GM19193 (cell line): ENCODE results near the gene RHOH.

Source experiments
- POLR2A ChIP-seq: IDR thresholded peaks from 4 replicates; pipeline ENCODE4 v1.6.1; 2011; ENCODE audit not compliant: insufficient read depth, insufficient read length; ENCODE audit errors: extremely low read depth

The RHOH gene

DNA sequence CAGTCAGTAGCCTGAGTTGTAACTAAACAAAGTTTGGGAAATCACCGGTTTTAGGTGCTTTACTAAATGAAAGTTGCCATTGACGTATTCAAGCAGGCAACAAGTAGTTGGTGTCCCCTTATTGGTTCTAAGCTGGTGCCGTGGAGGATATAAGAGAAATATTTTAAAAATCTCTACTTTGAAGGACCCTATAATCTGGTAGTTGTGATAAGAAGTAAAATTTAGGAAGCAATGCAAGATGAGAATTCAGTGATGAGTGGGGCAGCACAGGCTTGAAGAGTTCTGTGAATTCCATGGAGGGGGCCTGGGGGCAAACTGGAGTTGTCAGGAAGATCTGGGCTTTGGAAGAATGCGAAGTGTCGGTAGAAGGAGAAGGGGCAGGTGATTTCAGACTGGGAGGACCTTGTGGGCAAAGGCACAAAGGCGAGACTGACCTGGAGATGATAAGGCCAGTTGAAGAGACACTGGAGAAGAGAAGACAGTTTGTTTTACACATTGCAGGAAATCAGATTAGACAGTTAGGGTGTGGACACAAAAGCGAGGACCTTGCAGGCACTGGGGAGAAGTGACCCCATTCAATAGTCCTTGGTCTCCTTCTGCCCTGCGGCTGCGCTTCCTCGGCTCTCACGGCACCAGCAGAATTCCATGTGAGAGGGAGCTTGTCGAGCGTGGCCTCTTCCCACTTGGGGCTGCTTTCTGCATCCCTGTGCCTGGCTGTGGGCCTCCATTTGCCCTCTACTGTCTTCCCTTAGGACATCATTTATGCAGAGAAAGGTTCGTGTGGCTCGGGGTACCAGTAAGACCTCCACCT is 1.3 kb downstream of the RHOH start:
- peak; percentile 63 for TF ChIP-seq POLR2A

- TF ChIP-seq POLR2A = no peak
Measured at GRCh38 chr4:40199179-40199670, 2.4 kb downstream of the RHOH start.

- TF ChIP-seq POLR2A = peak; percentile 79
Measured at GRCh38 chr4:40199999-40200874, 3.4 kb downstream of the RHOH start.

GRCh38 chr4:40200875-40201801 is 4.3 kb downstream of the RHOH start:
- no peak for TF ChIP-seq POLR2A

DNA sequence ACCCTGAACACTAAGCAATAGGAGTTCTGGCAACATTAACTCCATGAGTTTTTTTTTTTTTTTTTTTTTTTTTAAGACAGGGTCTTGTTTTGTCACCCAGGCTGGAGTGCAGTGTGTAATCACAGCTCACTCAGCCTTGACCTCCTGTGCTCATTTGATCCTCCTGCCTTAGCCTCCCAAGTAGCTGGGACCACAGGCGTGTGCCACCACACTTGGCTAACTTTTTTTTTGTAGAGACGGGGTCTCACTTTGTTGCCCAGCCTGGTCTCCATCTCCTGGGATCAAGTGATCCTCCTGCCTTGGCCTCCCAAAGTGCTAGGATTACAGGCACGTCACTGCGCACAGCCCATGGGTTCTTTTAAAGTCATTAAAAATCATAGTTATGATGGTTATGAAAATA is 5.1 kb downstream of the RHOH start:
- TF ChIP-seq POLR2A = no peak

DNA sequence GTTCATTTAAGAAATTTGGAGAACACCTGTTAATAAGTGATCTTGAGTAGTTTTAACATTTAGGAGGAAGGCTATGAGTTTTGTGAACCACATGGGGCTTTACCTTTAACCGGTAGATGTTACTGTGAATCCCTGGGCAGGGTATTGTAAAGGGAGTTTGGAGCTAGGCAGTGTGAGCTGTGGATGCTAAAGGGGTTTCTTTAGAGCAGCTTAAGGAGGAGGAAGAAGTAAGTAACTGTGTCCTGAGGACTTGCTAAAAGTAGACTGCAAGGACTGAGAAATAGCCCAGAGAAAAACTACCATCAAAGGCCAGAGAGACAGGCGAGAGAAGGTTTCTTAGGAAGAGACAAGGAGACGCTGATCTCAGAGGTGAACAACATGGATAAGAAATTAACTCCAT is 5.6 kb downstream of the RHOH start:
- no peak for TF ChIP-seq POLR2A

GRCh38 chr4:40204507-40205258 is 7.9 kb downstream of the RHOH start:
- no peak for TF ChIP-seq POLR2A

DNA sequence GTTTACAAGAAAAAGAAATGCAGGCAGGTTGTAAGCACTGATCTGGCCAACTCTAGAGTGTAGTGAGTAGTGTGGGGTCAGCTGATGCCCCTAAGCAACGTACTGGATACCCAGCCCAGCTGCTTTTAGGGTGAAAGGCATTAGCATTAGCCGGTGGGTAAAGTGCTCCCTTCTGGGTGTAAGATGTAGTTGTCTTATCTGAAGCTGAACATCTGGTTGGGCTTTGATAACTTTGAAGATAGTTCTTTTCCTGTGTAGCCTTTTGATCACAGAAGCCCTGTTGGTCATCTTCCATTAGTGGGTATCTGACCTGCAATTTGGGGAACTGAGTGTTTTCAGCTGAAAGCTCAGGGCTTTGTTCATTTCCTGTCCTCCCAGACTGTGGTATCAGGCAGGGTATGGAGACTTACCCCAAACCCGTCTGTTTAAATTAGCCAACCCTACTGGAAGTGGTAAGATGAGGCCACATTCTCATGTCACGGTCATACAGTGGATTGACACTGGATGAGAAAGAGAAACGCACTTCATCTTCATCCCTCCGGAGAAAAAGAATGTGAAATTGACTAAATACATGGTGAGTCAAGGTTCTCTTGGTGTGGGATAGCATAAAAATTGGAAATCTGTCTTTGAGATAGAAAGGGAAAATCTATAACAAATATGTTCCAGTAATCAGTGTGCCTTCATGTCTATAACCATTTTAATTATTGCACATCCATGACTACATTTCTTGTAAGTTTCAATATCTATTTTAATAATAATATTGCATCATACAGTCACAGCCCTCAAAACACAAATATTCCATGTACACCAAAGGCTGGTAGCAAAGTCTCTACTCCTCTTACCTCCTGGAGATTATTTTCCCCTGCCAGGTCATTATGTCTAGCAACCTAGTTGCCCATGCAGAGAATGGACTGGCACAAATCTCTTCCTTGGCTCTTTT is 8.7 kb downstream of the RHOH start:
- peak; percentile 38 for TF ChIP-seq POLR2A

GRCh38 chr4:40206426-40206825 is 9.6 kb downstream of the RHOH start:
- no peak for TF ChIP-seq POLR2A

DNA sequence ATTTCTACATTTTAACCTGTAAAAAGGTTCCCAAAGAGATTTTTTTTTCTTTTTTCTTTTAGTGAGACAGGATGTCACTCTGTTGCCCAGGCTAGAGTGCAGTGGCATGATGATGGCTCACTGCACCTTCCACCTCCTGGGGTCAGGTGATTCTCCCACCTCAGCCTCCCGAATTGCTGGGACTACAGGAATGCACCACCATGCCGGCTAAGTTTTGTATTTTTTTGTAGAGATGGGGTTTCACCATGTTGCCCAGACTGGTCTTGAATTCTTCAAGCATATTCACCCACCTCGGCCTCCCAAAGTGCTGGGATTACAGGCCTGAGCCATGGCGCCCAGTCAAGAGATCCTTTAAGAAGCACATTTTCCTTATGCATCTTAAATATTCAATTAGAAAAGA is 12.6 kb downstream of the RHOH start:
- no peak for TF ChIP-seq POLR2A

DNA sequence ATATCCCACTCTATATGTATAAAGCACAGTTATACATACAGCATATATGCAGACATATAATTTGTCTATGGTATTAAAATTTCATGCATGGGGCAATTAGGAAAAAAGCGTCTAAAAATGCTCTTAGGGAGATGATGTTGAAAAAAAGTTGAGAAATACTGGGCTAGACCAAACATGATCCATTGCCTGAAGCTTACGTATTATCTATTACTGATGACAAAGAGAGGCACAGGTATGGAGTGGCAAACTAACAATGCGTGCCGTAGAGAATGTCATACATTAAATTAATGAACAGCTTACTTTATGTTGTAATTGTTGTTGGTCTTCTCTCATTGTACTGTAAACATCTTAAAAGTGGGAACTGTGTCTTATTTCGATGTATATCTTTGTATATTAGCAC is 13.9 kb downstream of the RHOH start:
- TF ChIP-seq POLR2A = no peak

DNA sequence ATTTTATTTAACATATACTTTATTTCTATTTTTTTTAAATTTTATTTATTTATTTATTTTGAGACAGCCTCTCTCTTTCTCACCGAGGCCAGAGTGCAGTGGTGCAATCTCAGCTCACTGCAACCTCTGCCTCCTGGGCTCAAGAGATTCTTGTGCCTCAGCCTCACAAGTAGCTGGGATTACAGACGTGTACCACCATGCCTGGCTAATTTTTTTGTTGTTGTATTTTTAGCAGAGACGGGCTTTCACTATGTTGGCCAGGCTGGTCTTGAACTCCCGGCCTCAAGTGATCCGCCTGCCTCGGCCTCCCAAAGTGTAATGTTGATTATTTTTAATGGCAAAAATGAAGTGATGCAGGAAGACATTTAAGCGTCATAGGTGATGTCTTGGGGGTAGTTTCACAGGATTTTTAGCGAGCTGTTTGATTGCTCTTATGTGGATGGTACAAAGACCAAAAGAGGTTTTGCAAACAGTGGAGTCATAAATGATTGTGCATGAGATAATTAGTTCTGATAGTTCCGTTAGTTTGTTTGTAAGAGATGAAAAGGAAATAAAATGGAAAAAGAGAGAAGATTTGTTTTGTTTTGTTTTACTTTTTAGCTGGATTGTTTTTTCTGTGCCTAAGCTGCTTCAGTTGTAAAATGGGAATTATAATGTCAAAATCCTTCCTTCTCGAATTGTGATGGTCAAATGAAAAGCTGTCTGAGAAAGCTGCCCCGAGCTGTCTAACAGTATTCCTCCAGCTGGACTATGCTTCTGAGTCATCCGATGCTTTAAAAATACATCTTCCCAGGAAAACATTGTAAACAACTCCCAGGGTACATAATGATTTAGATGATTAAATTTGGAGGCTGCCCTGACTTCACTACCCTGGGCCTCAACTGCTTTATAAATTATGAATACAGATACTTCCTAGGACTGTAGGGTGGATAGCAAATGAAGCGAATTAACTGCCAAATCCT is 14.7 kb downstream of the RHOH start:
- no peak for TF ChIP-seq POLR2A
